Cortex of kidney (tissue), 1 donor: Measurements from ENCODE around the gene NECAB2.
A peak's percentile ranks its signal among the peaks of the same experiment; 100 is the strongest.

ENCODE experiments used
- DNase-seq: peaks from one replicate; lab custom pipeline; 2025; lab: John Stamatoyannopoulos, UW

NECAB2 gene

GRCh38 chr16:83952940-83953795 is 14.9 kb upstream of the NECAB2 start, which contains the start of gene OSGIN1:
Gene OSGIN1, plus strand, starts transcription at chr16:83953240. Its CDS starts 4,432 bp downstream, at chr16:83957672.
- peak; percentile 73 for DNase-seq

DNA sequence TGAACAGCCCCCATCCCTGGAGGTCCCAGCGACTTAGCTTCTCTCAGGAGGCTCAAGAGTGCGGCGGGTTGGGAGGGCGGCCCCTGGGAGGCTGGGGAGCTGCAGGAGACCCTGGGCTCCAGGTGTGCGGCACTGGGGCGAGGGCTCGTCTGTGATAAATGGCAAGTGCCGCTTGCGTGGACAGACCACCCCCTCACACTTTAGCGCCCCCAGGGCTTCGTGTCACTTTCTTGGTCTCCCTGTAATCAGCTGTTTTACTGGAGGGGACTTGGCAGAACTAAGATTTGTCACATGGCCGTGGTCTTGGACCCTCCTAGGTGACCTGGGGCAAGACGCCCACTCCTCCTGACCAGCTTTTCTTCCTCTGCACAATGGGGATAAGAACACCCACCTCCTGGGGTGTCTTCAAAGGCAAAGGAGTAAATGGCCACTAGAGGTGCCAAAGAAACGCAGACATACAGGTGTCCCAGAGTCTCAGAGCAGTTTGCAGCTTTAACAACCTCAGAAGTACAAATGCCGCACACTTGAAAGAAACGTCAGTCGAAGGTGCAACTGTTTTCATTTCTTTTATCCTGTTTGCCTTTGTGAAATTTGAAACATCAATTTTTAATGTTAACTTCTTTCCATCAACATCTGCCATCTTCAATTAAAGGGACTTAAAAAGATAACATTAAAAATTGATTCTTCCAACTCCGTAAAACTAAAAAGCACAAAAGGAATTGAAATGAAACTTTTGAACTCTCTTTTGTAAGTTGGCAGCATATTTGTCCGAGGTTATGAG is 14.1 kb upstream of the NECAB2 start:
- DNase-seq, result no peak

- DNase-seq, result no peak
Observed at GRCh38 chr16:83954577-83955016, 13.4 kb upstream of the NECAB2 start.

DNA sequence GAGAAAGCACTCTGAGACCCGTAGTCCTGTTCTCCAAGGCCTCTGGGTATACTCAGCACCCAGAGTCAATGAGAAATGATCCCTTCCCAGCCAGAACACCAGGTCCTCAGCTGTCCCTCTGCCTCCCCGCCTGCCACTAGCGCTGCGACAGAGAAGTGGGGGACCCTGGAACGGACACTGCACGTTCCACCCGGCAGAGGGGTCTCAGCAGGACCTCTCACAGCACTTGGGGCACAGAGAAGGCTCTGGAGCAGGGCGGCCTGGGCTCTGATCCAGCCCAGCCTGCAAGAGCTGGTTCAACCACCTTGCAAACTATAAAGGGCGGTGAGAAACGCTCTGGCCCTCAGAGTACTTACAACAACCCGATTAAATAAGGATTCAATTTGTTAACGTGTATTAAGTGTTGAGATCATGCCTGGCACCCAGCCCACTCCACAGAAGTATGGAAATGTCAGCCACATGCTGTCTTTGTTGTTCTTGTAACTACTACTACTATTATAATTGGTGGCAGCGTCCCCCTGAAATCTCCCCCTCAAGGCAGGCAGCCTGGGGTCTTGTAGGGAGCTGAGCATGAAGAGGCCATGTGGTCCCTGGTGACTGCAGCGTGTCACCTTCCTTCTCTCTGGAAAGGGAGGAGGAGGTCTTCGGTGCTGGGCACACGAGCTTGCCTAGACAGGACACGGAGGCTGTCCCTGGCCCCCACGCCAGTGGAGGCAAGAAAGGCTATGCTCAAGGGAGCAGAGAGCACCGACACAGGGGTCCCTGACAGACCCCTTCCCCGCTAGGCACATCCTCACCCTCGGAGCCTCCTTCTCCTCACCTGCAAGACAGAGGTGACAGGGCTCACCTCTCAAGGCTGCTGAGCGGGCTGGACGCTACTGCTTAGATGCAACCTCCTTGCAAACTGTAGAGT is 12.6 kb upstream of the NECAB2 start:
- no peak for DNase-seq

GRCh38 chr16:83956336-83957289 is 11.4 kb upstream of the NECAB2 start:
- no peak for DNase-seq

- no peak for DNase-seq
Observed at GRCh38 chr16:83957296-83957855, 10.7 kb upstream of the NECAB2 start.

- no peak for DNase-seq
Observed at GRCh38 chr16:83958137-83958845, 9.8 kb upstream of the NECAB2 start.

GRCh38 chr16:83958846-83959565 is 9.0 kb upstream of the NECAB2 start:
- no peak for DNase-seq

DNA sequence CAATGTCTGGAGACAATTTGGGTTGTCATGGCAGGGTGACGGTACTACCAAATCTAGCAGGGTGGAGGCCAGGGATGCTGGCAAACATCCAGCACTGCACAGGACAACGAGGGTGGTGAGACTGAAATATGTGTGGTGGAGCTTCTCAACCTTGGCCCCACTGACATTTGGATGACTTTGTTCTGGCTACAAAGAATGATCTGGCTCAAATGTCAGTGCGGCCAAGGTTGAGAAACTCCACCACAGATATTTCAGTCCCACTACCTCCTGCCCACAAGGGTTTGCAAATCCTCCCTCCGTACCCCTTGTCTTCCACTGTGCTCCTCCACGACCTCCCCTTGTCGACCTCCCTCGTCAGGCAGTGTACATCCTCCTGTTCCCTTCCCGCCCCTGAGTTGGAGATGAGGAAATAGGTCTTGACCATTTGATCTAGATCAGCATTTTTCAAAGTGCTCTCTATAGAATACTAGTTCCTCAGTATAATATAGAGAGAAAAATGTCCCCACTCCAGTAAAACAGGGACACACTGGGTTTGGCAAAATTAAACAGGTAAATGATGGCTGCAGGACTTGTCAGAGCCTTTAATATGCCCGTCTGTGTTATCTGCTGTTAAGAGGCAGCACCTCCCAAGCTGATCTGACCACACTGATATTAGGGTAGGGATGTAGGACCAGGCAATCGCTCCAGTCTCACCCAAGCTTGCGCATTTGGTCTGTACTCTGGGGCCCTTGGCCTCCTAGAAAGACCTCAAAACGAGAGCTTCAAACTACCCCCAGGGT is 8.2 kb upstream of the NECAB2 start:
- DNase-seq, result no peak

GRCh38 chr16:83960521-83961249 is 7.4 kb upstream of the NECAB2 start:
- DNase-seq, result no peak

DNA sequence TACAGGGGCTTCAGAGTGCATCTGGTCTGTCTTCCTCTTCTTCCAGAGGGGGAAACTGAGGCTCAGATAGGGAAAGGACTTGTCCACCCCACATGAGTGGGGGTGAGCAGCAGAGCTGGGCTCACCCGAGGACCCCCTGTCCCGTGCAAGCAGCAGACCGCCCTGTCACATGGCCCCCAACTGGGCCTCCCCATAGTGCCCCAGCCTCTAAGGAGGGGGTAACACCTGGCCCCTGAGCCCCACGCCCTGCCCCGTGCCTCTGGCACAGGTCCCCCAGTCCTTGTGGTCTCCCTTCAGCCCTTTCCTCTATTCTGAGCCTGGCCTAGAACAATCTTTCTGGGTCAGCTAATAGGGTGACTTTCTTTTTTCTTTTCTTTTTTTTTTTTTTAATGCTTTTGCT is 6.5 kb upstream of the NECAB2 start:
- no peak for DNase-seq

- DNase-seq, result no peak
Observed at GRCh38 chr16:83963277-83964119, 4.5 kb upstream of the NECAB2 start.

GRCh38 chr16:83964684-83965443 is 3.2 kb upstream of the NECAB2 start:
- DNase-seq, result no peak

DNA sequence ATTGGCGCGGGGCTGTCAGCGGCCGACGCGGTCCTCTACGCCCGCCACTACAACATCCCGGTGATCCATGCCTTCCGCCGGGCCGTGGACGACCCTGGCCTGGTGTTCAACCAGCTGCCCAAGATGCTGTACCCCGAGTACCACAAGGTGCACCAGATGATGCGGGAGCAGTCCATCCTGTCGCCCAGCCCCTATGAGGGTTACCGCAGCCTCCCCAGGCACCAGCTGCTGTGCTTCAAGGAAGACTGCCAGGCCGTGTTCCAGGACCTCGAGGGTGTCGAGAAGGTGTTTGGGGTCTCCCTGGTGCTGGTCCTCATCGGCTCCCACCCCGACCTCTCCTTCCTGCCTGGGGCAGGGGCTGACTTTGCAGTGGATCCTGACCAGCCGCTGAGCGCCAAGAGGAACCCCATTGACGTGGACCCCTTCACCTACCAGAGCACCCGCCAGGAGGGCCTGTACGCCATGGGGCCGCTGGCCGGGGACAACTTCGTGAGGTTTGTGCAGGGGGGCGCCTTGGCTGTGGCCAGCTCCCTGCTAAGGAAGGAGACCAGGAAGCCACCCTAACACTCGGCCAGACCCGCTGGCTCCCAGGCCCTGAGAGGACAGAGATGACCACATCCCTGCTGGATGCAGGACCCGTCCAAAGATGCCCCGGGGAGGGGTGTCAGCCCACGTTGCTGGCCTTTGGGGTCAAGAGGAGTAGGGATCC is 2.4 kb upstream of the NECAB2 start:
- DNase-seq, result no peak

- DNase-seq, result no peak
Observed at GRCh38 chr16:83966153-83966696, 1.8 kb upstream of the NECAB2 start.
